GM19452 (cell line): ENCODE results near the gene CCR9.

ENCODE experiments used
- ATAC-seq: cut with Tn5 transposase; IDR thresholded peaks from one replicate; pipeline ENCODE4 v1.9.1; 2021; ENCODE audit not compliant: unreplicated experiment

The CCR9 gene

GRCh38 chr3:45871780-45872179 is 14.6 kb upstream of the CCR9 start:
- ATAC-seq = no peak

- ATAC-seq = no peak
Measured at GRCh38 chr3:45872569-45872968, 13.8 kb upstream of the CCR9 start.

- no peak for ATAC-seq
Measured at GRCh38 chr3:45873036-45873435, 13.3 kb upstream of the CCR9 start.

GRCh38 chr3:45873638-45874037 is 12.7 kb upstream of the CCR9 start:
- no peak for ATAC-seq

- ATAC-seq = no peak
Measured at GRCh38 chr3:45874677-45875346, 11.5 kb upstream of the CCR9 start.

- ATAC-seq = no peak
Measured at GRCh38 chr3:45878124-45878523, 8.2 kb upstream of the CCR9 start.

GRCh38 chr3:45880725-45881077 is 5.6 kb upstream of the CCR9 start:
- ATAC-seq = no peak

- ATAC-seq = peak; percentile 69
Measured at GRCh38 chr3:45881078-45882022, 5.0 kb upstream of the CCR9 start.

- no peak for ATAC-seq
Measured at GRCh38 chr3:45884368-45885201, 1.8 kb upstream of the CCR9 start.

GRCh38 chr3:45887285-45887684 is 942 bp downstream of the CCR9 start:
- ATAC-seq = no peak

- no peak for ATAC-seq
Measured at GRCh38 chr3:45887759-45888511, 1.6 kb downstream of the CCR9 start.

- ATAC-seq = no peak
Measured at GRCh38 chr3:45889337-45889736, 3.0 kb downstream of the CCR9 start.

- no peak for ATAC-seq
Measured at GRCh38 chr3:45890405-45890804, 4.1 kb downstream of the CCR9 start.

- ATAC-seq = no peak
Measured at GRCh38 chr3:45892161-45892560, 5.8 kb downstream of the CCR9 start.

GRCh38 chr3:45894015-45894414 is 7.7 kb downstream of the CCR9 start:
- no peak for ATAC-seq

- no peak for ATAC-seq
Measured at GRCh38 chr3:45895686-45896468, 9.5 kb downstream of the CCR9 start.

GRCh38 chr3:45896956-45897355 is 10.6 kb downstream of the CCR9 start:
- no peak for ATAC-seq

- ATAC-seq = no peak
Measured at GRCh38 chr3:45904931-45905330, 18.6 kb downstream of the CCR9 start.

GRCh38 chr3:45905755-45906154 is 19.4 kb downstream of the CCR9 start:
- ATAC-seq = no peak
